Panc1 (cell line): ENCODE measurements around the gene TP53AIP1. TPM values are rescaled to one million over a fixed set of nuclear protein-coding genes. Genes with fewer than 3 reads are reported as not detected.

Experiments
- ATAC-seq: fragments of 200-7000 bp; cut with Tn5 transposase; 2 replicates; pipeline ENCODE4 v1.9.1; 2020; ENCODE audit warnings: mild to moderate bottlenecking, moderate library complexity
- BruUV-seq: library from RNA; stranded (reverse); fragments of 400-500 nt; replicated peaks from 2 replicates; lab custom pipeline; 2021; lab: Mats Ljungman, UMichigan
- CTCF ChIA-PET: fragments of 300-600 bp; sonication (Branson Sonifier 250); formaldehyde crosslinking; loops from one replicate; lab custom pipeline; 2022; ENCODE audit warnings: antibody characterized with exemption; lab: Charles Lee
- POLR2A ChIA-PET: fragments of 300-600 bp; sonication (Branson Sonifier 250); formaldehyde crosslinking; loops from one replicate; lab custom pipeline; 2022; ENCODE audit warnings: antibody characterized with exemption; lab: Charles Lee
- DNase-seq: peaks from one replicate; pipeline ENCODE4 v3.0.0-alpha.2; 2010; ENCODE audit warnings: low read depth, low spot score
- H3K27ac ChIP-seq: 2 replicates; pipeline ENCODE4 v1.5.1; 2011; ENCODE audit warnings: mild to moderate bottlenecking, low read length, inconsistent platforms
- H3K27me3 ChIP-seq: fragments of 200-500 bp; sonication (Bioruptor generic); 2 replicates; pipeline ENCODE4 v1.6.0; 2014; ENCODE audit warnings: low read length, inconsistent platforms; ENCODE audit not compliant: control insufficient read depth, insufficient read depth
- H3K36me3 ChIP-seq: fragments of 200-500 bp; sonication (Bioruptor generic); 2 replicates; pipeline ENCODE4 v1.5.1; 2014; ENCODE audit warnings: inconsistent platforms, mild to moderate bottlenecking, low read length, moderate library complexity; ENCODE audit not compliant: control insufficient read depth, insufficient read depth
- H3K4me1 ChIP-seq: 2 replicates; pipeline ENCODE4 v1.5.1; 2011; ENCODE audit warnings: inconsistent platforms, mild to moderate bottlenecking, low read length, moderate library complexity; ENCODE audit not compliant: control insufficient read depth, insufficient read depth
- H3K4me3 ChIP-seq, 2 experiments: 2 replicates each; pipeline ENCODE4 v1.5.1; 2011 to 2012; ENCODE audit warnings: low read depth in 2 of 2, low read length in 2 of 2, mild to moderate bottlenecking in 2 of 2, inconsistent platforms in 1 of 2, moderate library complexity in 1 of 2
- H3K9me3 ChIP-seq: fragments of 200-500 bp; sonication (Bioruptor generic); 2 replicates; pipeline ENCODE4 v1.5.1; 2014; ENCODE audit warnings: low read depth, mild to moderate bottlenecking, inconsistent platforms, low read length, moderate library complexity; ENCODE audit not compliant: control insufficient read depth, insufficient read depth
- POLR2AphosphoS5 ChIP-seq: IDR thresholded peaks from 2 replicates; pipeline ENCODE4 v1.6.1; 2012; ENCODE audit warnings: mild to moderate bottlenecking, low read depth, low read length, moderate library complexity
- SIN3A ChIP-seq: IDR thresholded peaks from 2 replicates; pipeline ENCODE4 v1.6.1; 2012; ENCODE audit warnings: low read depth, mild to moderate bottlenecking, low read length, moderate library complexity, borderline replicate concordance; ENCODE audit not compliant: insufficient read depth
- TCF7L2 ChIP-seq: IDR thresholded peaks from 2 replicates; pipeline ENCODE4 v1.6.1; 2011; ENCODE audit warnings: mild to moderate bottlenecking, low read depth, low read length, inconsistent platforms
- in situ Hi-C: cut with HindIII; loops from 2 replicates; pipeline ENCODE4 v1.10.0; 2016; ENCODE audit warnings: low sequenced_read_pairs, low pct_unique_long_range_greater_than_20kb
- intact Hi-C: fragments of 100-400 bp; cut with micrococcal nuclease; formaldehyde crosslinking; loops from one replicate; pipeline ENCODE4 v1.10.0; 2022; ENCODE audit not compliant: unreplicated experiment
- total RNA-seq: library from RNA; stranded (reverse); gene quantifications from one replicate; pipeline ENCODE4 v1.2.1, GENCODE V29; 2021; ENCODE audit not compliant: unreplicated experiment
- TF ChIP-seq, protein P1 (sequence below), 2 experiments: IDR thresholded peaks; 2 replicates each; pipeline ENCODE4 v1.6.1; 2011 to 2012; ENCODE audit warnings: low read depth in 2 of 2, control low read depth in 1 of 2, low read length in 1 of 2, mild to moderate bottlenecking in 1 of 2, moderate library complexity in 1 of 2; ENCODE audit not compliant: insufficient read depth in 1 of 2
- TF ChIP-seq, protein P2 (sequence below): fragments of 450-650 bp; IDR thresholded peaks from 2 replicates; pipeline ENCODE4 v1.5.1; 2017; ENCODE audit warnings: mild to moderate bottlenecking

The TP53AIP1 gene
- total RNA-seq, 1 experiment from 2014 or later: 0.08 TPM

DNA sequence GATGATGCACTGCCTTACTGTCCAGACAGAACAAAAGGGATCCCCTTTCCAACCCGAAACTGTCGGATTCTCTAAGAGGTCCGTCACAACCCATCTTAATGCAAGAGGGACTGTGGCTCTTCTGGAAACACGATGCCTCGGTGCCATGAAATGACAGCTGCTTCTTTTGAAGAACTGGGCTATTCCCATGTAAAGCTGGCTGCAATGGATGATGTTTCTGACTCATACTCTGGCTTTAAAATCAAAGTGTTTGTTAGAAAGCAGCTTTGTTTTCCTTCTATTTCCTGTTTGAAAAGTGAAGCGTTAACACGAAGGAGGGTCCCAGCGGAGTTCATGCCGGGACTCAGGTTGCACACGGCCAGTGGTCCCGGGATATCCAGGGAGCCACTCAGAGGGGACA is 3.1 kb downstream of the TP53AIP1 start:
- CTCF ChIA-PET: no interaction called here
- ATAC-seq: no peak

GRCh38 chr11:128938156-128938885 is 4.3 kb downstream of the TP53AIP1 start:
- Histone ChIP-seq H3K27ac (no peak overlapping the region), H3K36me3 (no peaks in the 10 kb centered on the region), H3K9me3 (no peaks in the 10 kb centered on the region), H3K4me1 (no peaks in the 10 kb centered on the region), H3K4me3 (no peak overlapping the region), H3K27me3 (no peaks in the 10 kb centered on the region)
- BruUV-seq: no TSS peak
- TF ChIP-seq SIN3A (no peak), POLR2AphosphoS5 (no peak), TCF7L2 (no peak)
- TF ChIP-seq, protein P1, sequence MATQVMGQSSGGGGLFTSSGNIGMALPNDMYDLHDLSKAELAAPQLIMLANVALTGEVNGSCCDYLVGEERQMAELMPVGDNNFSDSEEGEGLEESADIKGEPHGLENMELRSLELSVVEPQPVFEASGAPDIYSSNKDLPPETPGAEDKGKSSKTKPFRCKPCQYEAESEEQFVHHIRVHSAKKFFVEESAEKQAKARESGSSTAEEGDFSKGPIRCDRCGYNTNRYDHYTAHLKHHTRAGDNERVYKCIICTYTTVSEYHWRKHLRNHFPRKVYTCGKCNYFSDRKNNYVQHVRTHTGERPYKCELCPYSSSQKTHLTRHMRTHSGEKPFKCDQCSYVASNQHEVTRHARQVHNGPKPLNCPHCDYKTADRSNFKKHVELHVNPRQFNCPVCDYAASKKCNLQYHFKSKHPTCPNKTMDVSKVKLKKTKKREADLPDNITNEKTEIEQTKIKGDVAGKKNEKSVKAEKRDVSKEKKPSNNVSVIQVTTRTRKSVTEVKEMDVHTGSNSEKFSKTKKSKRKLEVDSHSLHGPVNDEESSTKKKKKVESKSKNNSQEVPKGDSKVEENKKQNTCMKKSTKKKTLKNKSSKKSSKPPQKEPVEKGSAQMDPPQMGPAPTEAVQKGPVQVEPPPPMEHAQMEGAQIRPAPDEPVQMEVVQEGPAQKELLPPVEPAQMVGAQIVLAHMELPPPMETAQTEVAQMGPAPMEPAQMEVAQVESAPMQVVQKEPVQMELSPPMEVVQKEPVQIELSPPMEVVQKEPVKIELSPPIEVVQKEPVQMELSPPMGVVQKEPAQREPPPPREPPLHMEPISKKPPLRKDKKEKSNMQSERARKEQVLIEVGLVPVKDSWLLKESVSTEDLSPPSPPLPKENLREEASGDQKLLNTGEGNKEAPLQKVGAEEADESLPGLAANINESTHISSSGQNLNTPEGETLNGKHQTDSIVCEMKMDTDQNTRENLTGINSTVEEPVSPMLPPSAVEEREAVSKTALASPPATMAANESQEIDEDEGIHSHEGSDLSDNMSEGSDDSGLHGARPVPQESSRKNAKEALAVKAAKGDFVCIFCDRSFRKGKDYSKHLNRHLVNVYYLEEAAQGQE (IDR thresholded peaks at IDR 0.05; ENCODE audit: insufficient read depth in 1 of 2, low read depth in 2 of 2, low read length in 1 of 2): no peak
- TF ChIP-seq, protein P2, sequence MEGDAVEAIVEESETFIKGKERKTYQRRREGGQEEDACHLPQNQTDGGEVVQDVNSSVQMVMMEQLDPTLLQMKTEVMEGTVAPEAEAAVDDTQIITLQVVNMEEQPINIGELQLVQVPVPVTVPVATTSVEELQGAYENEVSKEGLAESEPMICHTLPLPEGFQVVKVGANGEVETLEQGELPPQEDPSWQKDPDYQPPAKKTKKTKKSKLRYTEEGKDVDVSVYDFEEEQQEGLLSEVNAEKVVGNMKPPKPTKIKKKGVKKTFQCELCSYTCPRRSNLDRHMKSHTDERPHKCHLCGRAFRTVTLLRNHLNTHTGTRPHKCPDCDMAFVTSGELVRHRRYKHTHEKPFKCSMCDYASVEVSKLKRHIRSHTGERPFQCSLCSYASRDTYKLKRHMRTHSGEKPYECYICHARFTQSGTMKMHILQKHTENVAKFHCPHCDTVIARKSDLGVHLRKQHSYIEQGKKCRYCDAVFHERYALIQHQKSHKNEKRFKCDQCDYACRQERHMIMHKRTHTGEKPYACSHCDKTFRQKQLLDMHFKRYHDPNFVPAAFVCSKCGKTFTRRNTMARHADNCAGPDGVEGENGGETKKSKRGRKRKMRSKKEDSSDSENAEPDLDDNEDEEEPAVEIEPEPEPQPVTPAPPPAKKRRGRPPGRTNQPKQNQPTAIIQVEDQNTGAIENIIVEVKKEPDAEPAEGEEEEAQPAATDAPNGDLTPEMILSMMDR: no peak
- ChIA-PET POLR2A (no interaction called here), CTCF (interaction anchor here (0.7 to 1.9 kb wide), 2 partner anchors 19 to 57 kb away, joined by 3 to 4 read pairs; no protein-coding TSS in a partner anchor)
- intact Hi-C loops: no loop called here
- DNase-seq (no peak), ATAC-seq (no peak)
- in situ Hi-C loops: no loop called here

More for the DNA sequence above, 3.1 kb downstream of the TP53AIP1 start:
- Histone ChIP-seq H3K4me1 (no peaks in the 10 kb centered on the region), H3K27me3 (no peaks in the 10 kb centered on the region), H3K4me3 (no peak overlapping the region), H3K27ac (no peak overlapping the region), H3K36me3 (no peaks in the 10 kb centered on the region), H3K9me3 (no peaks in the 10 kb centered on the region)
- in situ Hi-C loops (no loop called here), intact Hi-C loops (no loop called here)
- TF ChIP-seq, protein P1 (IDR thresholded peaks at IDR 0.05; ENCODE audit: insufficient read depth in 1 of 2, low read depth in 2 of 2, low read length in 1 of 2): no peak
- TF ChIP-seq TCF7L2 (no peak), POLR2AphosphoS5 (no peak)
- POLR2A ChIA-PET: no interaction called here
- no peak for DNase-seq
- no TSS peak for BruUV-seq
